Stimulated activated CD8-positive, alpha-beta memory T cell treated with anti-CD3 and anti-CD28 coated beads, Interleukin-12 subunit alpha, Interleukin-12 subunit beta, amount 100 ng/mL, for 1 hour (primary cell): Measurements from ENCODE around the gene TMEM114.

ENCODE experiments used
- DNase-seq: peaks from one replicate; pipeline ENCODE4 v3.0.0-alpha.2; 2020; ENCODE audit warnings: low read depth

Gene TMEM114

DNA sequence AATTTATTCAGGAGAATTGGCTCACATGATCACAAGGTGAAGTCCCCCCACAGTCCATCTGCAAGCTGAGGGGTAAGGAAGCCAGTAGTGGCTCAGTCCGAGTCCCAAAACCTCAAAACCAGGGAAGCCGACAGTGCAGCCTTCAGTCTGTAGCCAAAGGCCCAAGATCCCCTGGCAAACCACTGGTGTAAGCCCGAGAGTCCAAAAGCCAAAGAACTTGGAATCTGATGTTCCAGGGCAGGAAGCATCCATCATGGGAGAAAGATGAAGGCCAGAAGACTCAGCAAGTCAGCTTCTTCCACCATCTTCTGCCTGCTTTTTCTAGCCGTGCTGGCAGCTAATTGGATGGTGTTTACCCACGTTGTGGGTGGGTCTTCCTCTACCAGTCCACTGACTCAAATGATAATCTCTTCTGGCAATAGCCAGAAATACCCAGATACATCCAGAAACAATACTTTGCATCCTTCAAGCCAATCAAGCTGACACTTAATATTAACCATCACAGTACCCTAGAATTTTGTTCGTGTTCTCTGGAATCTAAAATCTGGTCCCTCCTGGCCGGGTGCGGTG is 40.4 kb downstream of the TMEM114 start:
- DNase-seq = no peak

- DNase-seq = no peak
Observed at GRCh38 chr16:8548166-8548565, 42.1 kb downstream of the TMEM114 start.

GRCh38 chr16:8547762-8548161 is 42.5 kb downstream of the TMEM114 start:
- no peak for DNase-seq

DNA sequence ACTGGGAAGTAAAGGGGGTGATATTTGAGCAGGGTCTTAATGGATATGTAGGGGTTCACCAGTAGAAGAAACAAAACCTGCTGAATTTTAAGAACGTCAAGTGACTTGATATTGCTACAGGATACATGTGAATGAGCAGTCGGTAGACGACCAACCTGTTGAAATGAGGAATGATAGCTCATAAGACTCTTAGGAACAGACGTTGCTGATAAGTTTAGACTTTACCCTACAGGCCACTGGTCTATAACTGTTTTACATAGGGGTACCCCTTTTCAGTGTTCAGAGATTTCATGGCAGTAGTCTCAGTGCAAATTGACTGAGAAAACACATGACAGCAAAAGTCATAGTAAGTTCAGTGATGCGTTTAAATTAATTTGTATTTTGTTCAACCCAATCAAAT is 45.9 kb downstream of the TMEM114 start:
- no peak for DNase-seq

- DNase-seq = no peak
Observed at GRCh38 chr16:8543258-8543657, 47.1 kb downstream of the TMEM114 start.

GRCh38 chr16:8542393-8542792 is 47.9 kb downstream of the TMEM114 start:
- DNase-seq = no peak

- no peak for DNase-seq
Observed at GRCh38 chr16:8541868-8542267, 48.4 kb downstream of the TMEM114 start.

DNA sequence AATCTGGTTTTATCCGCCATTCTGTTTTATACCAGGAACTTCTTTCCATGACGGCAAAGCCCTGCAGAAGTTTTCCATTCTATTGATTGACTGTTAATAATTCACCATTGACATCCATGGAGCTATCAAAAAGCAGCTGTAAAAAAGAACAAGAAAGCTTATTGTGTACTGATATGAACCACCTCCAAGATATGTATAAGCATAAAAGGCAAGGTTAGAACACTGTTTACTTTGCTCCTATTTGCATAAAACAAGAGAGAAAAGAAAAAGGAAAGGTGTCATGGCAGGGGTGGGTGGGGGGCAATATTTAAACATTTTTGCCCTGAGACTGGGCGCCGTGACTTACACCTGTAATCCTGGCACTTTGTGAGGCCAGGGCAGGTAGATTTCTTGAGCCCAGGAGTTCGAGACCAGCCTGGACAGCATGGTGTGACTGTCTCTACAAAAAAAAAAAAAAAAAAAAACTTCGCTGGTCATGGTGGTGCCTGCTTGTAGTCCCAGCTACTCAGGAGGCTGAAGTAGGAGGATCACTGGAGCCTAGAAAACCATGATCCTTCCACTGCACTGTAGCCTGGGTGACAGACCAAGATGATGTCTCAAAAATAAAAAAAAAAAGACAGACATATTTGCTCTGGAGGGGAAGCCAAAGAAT is 52.5 kb downstream of the TMEM114 start:
- no peak for DNase-seq

DNA sequence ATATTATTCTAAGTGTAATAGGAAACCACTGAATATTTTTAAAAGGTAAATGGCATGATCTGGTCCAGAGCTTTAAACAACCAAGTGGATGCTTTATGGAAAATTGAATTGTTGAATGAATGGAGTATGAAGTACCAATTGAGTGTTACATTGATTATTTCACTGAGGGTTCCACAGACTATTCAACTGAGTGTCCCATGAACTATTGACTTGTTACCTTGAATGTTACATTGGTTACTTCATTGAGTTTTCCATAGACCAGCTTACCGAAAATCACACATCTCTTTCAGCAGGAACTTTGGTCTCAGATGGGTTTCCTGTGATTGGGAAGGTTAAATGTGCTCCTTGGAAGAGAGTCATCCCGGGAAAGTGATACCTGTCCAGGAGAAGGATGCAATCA is 56.8 kb downstream of the TMEM114 start:
- no peak for DNase-seq

- no peak for DNase-seq
Observed at GRCh38 chr16:8530752-8531384, 59.4 kb downstream of the TMEM114 start.

- no peak for DNase-seq
Observed at GRCh38 chr16:8528471-8528870, 61.8 kb downstream of the TMEM114 start.

DNA sequence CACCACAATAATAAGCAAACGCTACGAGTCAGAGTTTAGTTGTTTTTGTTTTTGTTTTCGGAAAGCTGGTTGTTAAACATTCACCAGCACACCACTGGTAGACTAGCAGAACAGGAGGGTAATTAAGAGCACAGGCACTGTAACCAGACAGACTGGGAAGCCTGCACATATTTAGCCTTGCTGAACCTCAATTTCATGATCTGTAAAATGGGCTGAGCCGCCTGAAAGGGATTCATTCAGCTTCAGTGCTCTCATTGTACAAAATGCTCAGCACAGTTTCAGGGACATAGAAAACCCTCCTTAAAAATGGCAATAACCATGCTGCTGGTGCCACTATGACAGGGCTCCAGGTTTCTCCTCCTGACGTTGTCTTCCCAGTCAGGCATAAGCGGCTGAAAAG is 66.4 kb downstream of the TMEM114 start:
- DNase-seq = no peak

DNA sequence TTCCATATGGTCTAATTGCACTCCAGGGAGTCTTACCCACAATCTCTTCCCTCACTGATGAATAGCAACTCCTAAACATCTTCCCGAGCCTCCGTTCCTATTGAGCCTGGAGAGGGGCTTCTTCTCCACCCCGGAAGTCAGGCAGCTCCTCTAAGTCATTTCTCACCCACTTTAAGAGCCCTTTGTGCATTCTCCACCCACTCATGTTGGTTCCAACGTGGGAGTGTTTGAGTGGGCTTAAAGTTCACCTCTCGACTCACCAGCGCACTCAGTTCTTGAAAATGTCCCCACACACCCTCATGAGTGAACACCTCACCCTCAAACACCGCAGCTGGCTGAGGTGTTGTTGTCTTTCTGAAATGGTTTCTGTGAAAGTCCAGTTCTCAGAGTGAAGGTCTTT is 67.6 kb downstream of the TMEM114 start:
- DNase-seq = no peak

- DNase-seq = no peak
Observed at GRCh38 chr16:8519643-8520042, 70.7 kb downstream of the TMEM114 start.
